Measurements from ENCODE around the gene JOSD1. TPM values are rescaled to one million over a fixed set of nuclear protein-coding genes. Genes with fewer than 3 reads are reported as not detected.

The JOSD1 gene
- 100 to 1,000 TPM in 3 of 4 donors, 10 to 100 TPM in 1; 77.6 to 156 (median 121) TPM for total RNA-seq

DNA sequence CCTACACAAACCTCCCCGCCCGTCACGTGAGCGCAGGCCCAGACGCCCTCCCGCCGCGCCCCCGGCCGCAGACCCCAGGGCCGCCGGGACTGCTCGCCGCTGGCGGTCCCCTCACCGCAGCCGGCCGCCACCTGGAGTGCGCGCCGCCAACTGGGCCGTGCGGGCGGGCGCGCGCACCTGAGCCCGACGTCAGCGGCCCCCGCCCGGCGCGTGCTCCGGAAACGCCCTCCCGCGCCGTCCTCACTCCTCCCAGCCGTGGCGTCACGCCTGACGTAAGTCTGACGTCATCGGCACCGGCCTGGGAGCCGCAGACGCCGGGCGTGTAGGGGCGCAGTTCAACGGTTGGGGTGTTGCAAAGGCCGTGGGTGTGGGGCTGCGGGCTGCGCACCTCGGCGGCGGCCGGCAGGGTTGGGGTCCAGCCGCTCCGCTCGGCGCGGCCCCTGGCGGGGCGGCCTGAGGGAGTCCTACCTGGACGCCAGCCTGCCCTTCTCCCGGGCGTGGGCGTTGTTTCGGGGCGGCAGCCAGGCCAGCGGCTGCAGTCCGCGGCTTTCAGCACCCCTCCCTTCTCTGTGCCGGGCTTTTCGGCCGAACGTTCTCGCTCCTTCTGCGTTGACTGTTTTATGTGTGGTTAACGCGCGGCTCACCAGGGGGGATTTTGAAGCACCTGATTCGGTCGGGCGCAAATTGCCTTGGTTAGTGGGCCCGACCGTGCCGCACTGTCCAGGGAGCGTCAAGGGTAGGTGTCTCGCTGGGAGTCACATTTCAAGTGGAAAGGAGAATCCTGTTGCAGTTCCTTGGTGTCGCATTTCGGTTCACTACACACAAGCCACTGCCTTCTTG lies at the start of gene JOSD1:
Gene JOSD1, minus strand, starts transcription at position 155 of the 840 bp plus-strand sequence. CDS start 956 bp downstream, outside the sequence.
- peak; percentile 98 to 99 (median 98) for DNase-seq
- Histone ChIP-seq H3K27me3 (no peaks in the 10 kb centered on the region), H3K4me3 (peak within 1 kb of the TSS; percentile 68 to 97 (median 91)), H3K4me1 (peaks cover 0 to 51% (median 6%) of the 10 kb centered on the region in 4 donors), H3K36me3 (no peaks in the 10 kb centered on the region), H3K9me3 (no peaks in the 10 kb centered on the region), H3K27ac (peak within 1 kb of the TSS; percentile 92 to 100 (median 98))
- TF ChIP-seq CTCF (IDR thresholded peaks at IDR 0.05), result peak in 3 of 6 experiments; percentile 0 to 43 (median 27)
- TF ChIP-seq POLR2A (IDR thresholded peaks at IDR 0.05), result peak; percentile 98 to 99

GRCh38 chr22:38750104-38750503 lies 49.4 kb upstream of the JOSD1 start:
- TF ChIP-seq CTCF (IDR thresholded peaks at IDR 0.05) (no peak), POLR2A (IDR thresholded peaks at IDR 0.05) (no peak)
- no peaks in the 10 kb centered on the region for H3K27me3 ChIP-seq
- H3K27ac ChIP-seq, result peak overlapping the region in 1 of 4 donors; percentile 99
- no peak for DNase-seq
- peaks cover 2 to 35% (median 24%) of the 10 kb centered on the region in 4 donors for H3K4me1 ChIP-seq
- no peak overlapping the region for H3K4me3 ChIP-seq
- no peaks in the 10 kb centered on the region for H3K9me3 ChIP-seq
- peaks cover 0 to 77% (median 2%) of the 10 kb centered on the region in 3 donors for H3K36me3 ChIP-seq

GRCh38 chr22:38748487-38749136 lies 47.9 kb upstream of the JOSD1 start:
- no peak for DNase-seq
- peaks cover 0 to 92% (median 2%) of the 10 kb centered on the region in 3 donors for H3K36me3 ChIP-seq
- H3K4me1 ChIP-seq, result peaks cover 2 to 27% (median 23%) of the 10 kb centered on the region in 4 donors
- H3K27ac ChIP-seq, result no peak overlapping the region
- H3K4me3 ChIP-seq, result no peak overlapping the region
- no peaks in the 10 kb centered on the region for H3K27me3 ChIP-seq
- TF ChIP-seq CTCF (IDR thresholded peaks at IDR 0.05), result no peak
- TF ChIP-seq POLR2A (IDR thresholded peaks at IDR 0.05), result no peak
- no peaks in the 10 kb centered on the region for H3K9me3 ChIP-seq

DNA sequence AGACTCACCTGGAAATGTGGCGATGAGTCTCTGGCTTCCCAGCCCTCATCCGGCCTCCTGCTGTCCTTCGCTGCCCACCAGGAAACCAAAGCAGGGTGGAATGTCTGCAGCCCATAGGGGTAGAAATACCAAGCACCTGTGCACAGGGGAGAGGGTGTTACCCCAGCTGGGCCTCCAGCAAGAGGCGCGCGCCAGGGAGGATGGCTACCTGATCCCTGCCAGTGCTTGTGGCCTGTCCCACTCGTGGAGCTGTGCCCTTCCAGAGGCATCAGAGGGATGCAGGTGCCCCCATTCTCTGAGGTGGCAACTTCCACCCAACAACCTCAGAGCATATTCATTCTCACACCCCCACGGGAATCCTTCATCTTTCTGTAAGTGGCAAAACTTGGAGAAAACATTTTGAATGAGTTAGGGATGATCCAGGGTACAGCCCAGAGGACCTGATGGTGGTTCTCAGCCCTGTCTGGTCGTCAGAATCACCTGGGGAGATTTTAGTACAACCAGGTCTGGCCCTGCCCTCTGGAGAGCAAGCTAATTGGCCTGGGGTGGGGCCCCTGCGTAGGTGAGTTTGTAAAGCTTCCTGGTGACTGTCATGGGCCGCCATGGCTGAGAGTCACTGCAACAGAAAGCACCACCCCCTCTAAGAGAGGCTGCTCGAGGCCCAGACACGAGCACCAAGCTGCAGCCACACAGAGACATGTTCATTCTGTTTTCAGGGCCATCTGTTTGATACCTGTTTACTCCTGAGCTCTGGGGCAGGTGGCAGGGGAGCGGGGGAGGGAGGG lies 45.1 kb upstream of the JOSD1 start:
- Histone ChIP-seq H3K4me1 (peaks cover 0 to 6% (median 4%) of the 10 kb centered on the region in 4 donors), H3K4me3 (no peak overlapping the region), H3K27me3 (no peaks in the 10 kb centered on the region), H3K27ac (no peak overlapping the region), H3K9me3 (no peaks in the 10 kb centered on the region), H3K36me3 (peaks cover 2 to 100% (median 2%) of the 10 kb centered on the region in 3 donors)
- DNase-seq, result no peak
- no peak for TF ChIP-seq CTCF (IDR thresholded peaks at IDR 0.05)
- TF ChIP-seq POLR2A (IDR thresholded peaks at IDR 0.05), result no peak

- H3K27me3 ChIP-seq, result no peaks in the 10 kb centered on the region
- no peaks in the 10 kb centered on the region for H3K9me3 ChIP-seq
- no peak for DNase-seq
- peaks cover 7 to 100% (median 7%) of the 10 kb centered on the region in 3 donors for H3K36me3 ChIP-seq
- H3K27ac ChIP-seq, result no peak overlapping the region
- H3K4me1 ChIP-seq, result no peaks in the 10 kb centered on the region
- TF ChIP-seq POLR2A (IDR thresholded peaks at IDR 0.05), result no peak
- no peak for TF ChIP-seq CTCF (IDR thresholded peaks at IDR 0.05)
- H3K4me3 ChIP-seq, result no peak overlapping the region
Measured at GRCh38 chr22:38744981-38745380, 44.2 kb upstream of the JOSD1 start.
